Measurements from ENCODE around the gene COL4A3. TPM values are rescaled to one million over a fixed set of nuclear protein-coding genes. Genes with fewer than 3 reads are reported as not detected.

Gene COL4A3
- total and polyA plus RNA-seq, 9 of the 15 experiments (the other 6 are each of a cell fraction or from before 2014, with no cell fraction given) = not detected

DNA sequence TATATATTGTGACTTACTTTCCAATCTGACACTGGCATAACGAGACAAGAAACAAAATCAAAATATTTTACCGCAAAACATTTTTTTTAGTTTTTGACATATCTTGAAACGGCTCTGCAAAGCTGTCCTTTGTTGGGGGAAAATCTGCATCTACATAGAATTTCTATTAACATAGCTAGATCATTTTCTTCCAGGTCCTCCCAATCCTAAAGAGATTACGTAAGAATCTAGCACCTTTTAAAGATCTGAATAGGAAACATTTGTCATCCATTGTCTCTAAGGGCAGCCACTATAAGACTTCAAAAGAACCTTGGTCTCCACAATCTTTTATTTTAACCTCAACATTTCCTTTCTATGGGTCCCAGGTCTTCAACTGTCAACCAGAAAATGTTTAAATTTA, 159.4 kb downstream of the COL4A3 start:
- Histone ChIP-seq H3K4me2 (ENCODE audit: insufficient read depth, low read length) (no peak overlapping the region), H3K36me3 (ENCODE audit: control insufficient read depth, insufficient read depth, low read length) (peaks cover 3% of the 10 kb centered on the region; the same call in 1 of the 3 replicates), H3K27me3 (ENCODE audit: control insufficient read depth in 2 of 2, insufficient read depth in 2 of 2, low read length in 2 of 2) (no peaks in the 10 kb centered on the region), H3K4me1 (replicated peaks in 1 of 2; ENCODE audit: control insufficient read depth in 2 of 2, insufficient read depth in 2 of 2, low read length in 2 of 2) (peaks cover 7 to 11% of the 10 kb centered on the region in 2 experiments; a peak in 3 of 5 replicates), H3K79me2 (ENCODE audit: control insufficient read depth, insufficient read depth, low read length) (peaks cover 33% of the 10 kb centered on the region), H3K9me1 (ENCODE audit: control insufficient read depth, insufficient read depth, low read length) (no peaks in the 10 kb centered on the region), H4K20me1 (replicated peaks; ENCODE audit: control insufficient read depth, insufficient read depth, low read length) (no peaks in the 10 kb centered on the region), H3K9ac (ENCODE audit: insufficient read depth in 1 of 2, low read depth in 2 of 2, low read length in 2 of 2) (no peak overlapping the region), H3K9me3 (replicated peaks; ENCODE audit: control insufficient read depth, insufficient read depth, low read depth, low read length) (peaks cover 6% of the 10 kb centered on the region; the same call in 1 of the 2 replicates), H3K4me3 (no peak overlapping the region), H3K27ac (ENCODE audit: extremely low read depth, low read depth, low read length) (no peak overlapping the region), H2AFZ (ENCODE audit: low read depth, low read length) (no peak overlapping the region)
- ChIA-PET CTCF (ENCODE audit: low intra/inter-chr PET ratio) (no interaction called here), POLR2A (no interaction called here)
- 70% methylated on average over 4 of the region's 4 CpGs for WGBS (ENCODE audit: insufficient coverage, low coverage, missing lambda C conversion rate)
- BruUV-seq (replicated peaks) = no TSS peak
- intact Hi-C loops (cut with micrococcal nuclease) (loop anchor here (10.0 kb wide), 1 partner anchor 189 kb away; no protein-coding TSS in a partner anchor), in situ Hi-C loops (cut with MboI) (no loop called here)
- no peak for ATAC-seq
- no peak for TF ChIP-seq RBM15 (IDR thresholded peaks at IDR 0.05; ENCODE audit: insufficient read depth, low read length)
- TF ChIP-seq CEBPB (tag; IDR thresholded peaks at IDR 0.05) = 0 out of 2 replicates have a peak, but pooled peaks have one; percentile 25
- DNase-seq (ENCODE audit: extremely low read depth in 1 of 4, low spot score in 3 of 4) = no peak
- no peak for FAIRE-seq

DNA sequence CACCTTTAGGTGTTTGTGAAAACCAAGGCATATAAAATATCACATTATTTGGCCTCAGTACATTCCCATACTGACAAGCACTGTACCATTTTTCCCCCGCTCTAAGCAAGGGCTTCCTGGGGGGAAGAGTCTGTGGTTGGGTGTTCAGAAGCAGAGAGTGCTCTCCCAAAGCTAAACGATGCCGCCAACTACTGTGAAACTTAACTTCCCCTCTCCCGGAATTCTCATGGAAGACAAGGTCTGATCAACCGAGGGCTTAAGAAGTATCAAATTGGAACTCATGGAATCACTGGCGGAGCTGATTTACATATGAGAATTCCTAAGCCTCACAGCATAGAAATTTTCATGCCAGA, 160.2 kb downstream of the COL4A3 start:
- CTCF ChIA-PET (ENCODE audit: low intra/inter-chr PET ratio) = no interaction called here

More for the DNA sequence above, 160.2 kb downstream of the COL4A3 start:
- DNase-seq (ENCODE audit: extremely low read depth in 1 of 4, low spot score in 3 of 4) = peak in 3 of 4 experiments; percentile 8 to 22 (median 9)
- peak overlapping the region; percentile 76 for H3K4me3 ChIP-seq
- H3K36me3 ChIP-seq (ENCODE audit: control insufficient read depth, insufficient read depth, low read length) = peaks cover 9% of the 10 kb centered on the region; the same call in 1 of the 3 replicates
- H3K79me2 ChIP-seq (ENCODE audit: control insufficient read depth, insufficient read depth, low read length) = peaks cover 40% of the 10 kb centered on the region
- no peaks in the 10 kb centered on the region for H3K9me1 ChIP-seq (ENCODE audit: control insufficient read depth, insufficient read depth, low read length)
- no peak for FAIRE-seq
- peak overlapping the region; percentile 76 for H3K4me2 ChIP-seq (ENCODE audit: insufficient read depth, low read length)
- ATAC-seq = no peak
- TSS peak; percentile 71 for BruUV-seq (replicated peaks)
- POLR2A ChIA-PET = interaction anchor here (0.9 kb wide), 1 partner anchor 30 kb away, joined by 6 read pairs; no protein-coding TSS in a partner anchor
- peak overlapping the region; percentile 78 for H3K27ac ChIP-seq (ENCODE audit: extremely low read depth, low read depth, low read length)
- 32% methylated on average over 6 of the region's 6 CpGs for WGBS (ENCODE audit: insufficient coverage, low coverage, missing lambda C conversion rate)
- TF ChIP-seq, protein P1, sequence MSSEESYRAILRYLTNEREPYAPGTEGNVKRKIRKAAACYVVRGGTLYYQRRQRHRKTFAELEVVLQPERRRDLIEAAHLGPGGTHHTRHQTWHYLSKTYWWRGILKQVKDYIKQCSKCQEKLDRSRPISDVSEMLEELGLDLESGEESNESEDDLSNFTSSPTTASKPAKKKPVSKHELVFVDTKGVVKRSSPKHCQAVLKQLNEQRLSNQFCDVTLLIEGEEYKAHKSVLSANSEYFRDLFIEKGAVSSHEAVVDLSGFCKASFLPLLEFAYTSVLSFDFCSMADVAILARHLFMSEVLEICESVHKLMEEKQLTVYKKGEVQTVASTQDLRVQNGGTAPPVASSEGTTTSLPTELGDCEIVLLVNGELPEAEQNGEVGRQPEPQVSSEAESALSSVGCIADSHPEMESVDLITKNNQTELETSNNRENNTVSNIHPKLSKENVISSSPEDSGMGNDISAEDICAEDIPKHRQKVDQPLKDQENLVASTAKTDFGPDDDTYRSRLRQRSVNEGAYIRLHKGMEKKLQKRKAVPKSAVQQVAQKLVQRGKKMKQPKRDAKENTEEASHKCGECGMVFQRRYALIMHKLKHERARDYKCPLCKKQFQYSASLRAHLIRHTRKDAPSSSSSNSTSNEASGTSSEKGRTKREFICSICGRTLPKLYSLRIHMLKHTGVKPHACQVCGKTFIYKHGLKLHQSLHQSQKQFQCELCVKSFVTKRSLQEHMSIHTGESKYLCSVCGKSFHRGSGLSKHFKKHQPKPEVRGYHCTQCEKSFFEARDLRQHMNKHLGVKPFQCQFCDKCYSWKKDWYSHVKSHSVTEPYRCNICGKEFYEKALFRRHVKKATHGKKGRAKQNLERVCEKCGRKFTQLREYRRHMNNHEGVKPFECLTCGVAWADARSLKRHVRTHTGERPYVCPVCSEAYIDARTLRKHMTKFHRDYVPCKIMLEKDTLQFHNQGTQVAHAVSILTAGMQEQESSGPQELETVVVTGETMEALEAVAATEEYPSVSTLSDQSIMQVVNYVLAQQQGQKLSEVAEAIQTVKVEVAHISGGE (CRISPR knock-in tag; IDR thresholded peaks at IDR 0.05) = 0 out of 6 replicates have a peak, but pooled peaks of 1 of the 3 experiments have one; percentile 1
- no peak for TF ChIP-seq PPARD (CRISPR knock-in tag; IDR thresholded peaks at IDR 0.05)
- peaks cover 6% of the 10 kb centered on the region; the same call in 1 of the 2 replicates for H3K9me3 ChIP-seq (replicated peaks; ENCODE audit: control insufficient read depth, insufficient read depth, low read depth, low read length)
- peaks cover 7 to 11% of the 10 kb centered on the region in 2 experiments; a peak in 3 of 5 replicates for H3K4me1 ChIP-seq (replicated peaks in 1 of 2; ENCODE audit: control insufficient read depth in 2 of 2, insufficient read depth in 2 of 2, low read length in 2 of 2)
- peak overlapping the region; percentile 89 for H2AFZ ChIP-seq (ENCODE audit: low read depth, low read length)
- intact Hi-C loops (cut with micrococcal nuclease) = loop anchor here (10.0 kb wide), 1 partner anchor 190 kb away; no protein-coding TSS in a partner anchor
- H3K27me3 ChIP-seq (ENCODE audit: control insufficient read depth in 2 of 2, insufficient read depth in 2 of 2, low read length in 2 of 2) = no peaks in the 10 kb centered on the region
- peak overlapping the region in 1 of 2 experiments; percentile 78; a peak in 2 of 4 replicates for H3K9ac ChIP-seq (ENCODE audit: insufficient read depth in 1 of 2, low read depth in 2 of 2, low read length in 2 of 2)
- H4K20me1 ChIP-seq (replicated peaks; ENCODE audit: control insufficient read depth, insufficient read depth, low read length) = no peaks in the 10 kb centered on the region
- in situ Hi-C loops (cut with MboI) = no loop called here

All from K562 (cell line).